H9 (cell line): Measurements from ENCODE around the gene MAPK4. TPM values are rescaled to one million over a fixed set of nuclear protein-coding genes. Genes with fewer than 3 reads are reported as not detected.
A peak's percentile ranks its signal among the peaks of the same experiment; 100 is the strongest.

Source experiments
- DNase-seq: peaks from one replicate; pipeline ENCODE4 v3.0.0-alpha.2; 2017
- H2AFZ ChIP-seq: one replicate; pipeline ENCODE4 v1.6.1; 2013; ENCODE audit warnings: mild to moderate bottlenecking, low read length, control low read depth, moderate library complexity
- H2AK5ac ChIP-seq: 2 replicates; pipeline ENCODE4 v1.6.1; 2013; ENCODE audit warnings: low read length, control low read depth, mixed read lengths; ENCODE audit not compliant: insufficient read length
- H2BK120ac ChIP-seq: one replicate; pipeline ENCODE4 v1.6.1; 2013; ENCODE audit warnings: low read depth, mild to moderate bottlenecking, low read length, control low read depth, inconsistent platforms; ENCODE audit not compliant: poor library complexity, severe bottlenecking
- H2BK12ac ChIP-seq: 2 replicates; pipeline ENCODE4 v1.6.1; 2013; ENCODE audit warnings: low read length, control low read depth, mixed read lengths, low read depth; ENCODE audit not compliant: insufficient read length
- H2BK15ac ChIP-seq: 2 replicates; pipeline ENCODE4 v1.6.1; 2013; ENCODE audit warnings: low read depth, low read length, control low read depth
- H2BK20ac ChIP-seq: one replicate; pipeline ENCODE4 v1.6.1; 2013; ENCODE audit warnings: low read depth, mild to moderate bottlenecking, low read length, control low read depth, inconsistent platforms; ENCODE audit not compliant: poor library complexity, severe bottlenecking
- H2BK5ac ChIP-seq: 2 replicates; pipeline ENCODE4 v1.6.1; 2013; ENCODE audit warnings: low read length, control low read depth, mixed read lengths; ENCODE audit not compliant: insufficient read length
- H3K14ac ChIP-seq: 2 replicates; pipeline ENCODE4 v1.6.1; 2013; ENCODE audit warnings: low read length, control low read depth; ENCODE audit not compliant: insufficient read depth
- H3K18ac ChIP-seq: 2 replicates; pipeline ENCODE4 v1.6.1; 2013; ENCODE audit warnings: low read depth, mild to moderate bottlenecking, mixed read lengths, low read length, control low read depth; ENCODE audit not compliant: insufficient read length
- H3K23ac ChIP-seq: 2 replicates; pipeline ENCODE4 v1.6.1; 2013; ENCODE audit warnings: low read length, control low read depth, mixed read lengths, low read depth; ENCODE audit not compliant: insufficient read length
- H3K23me2 ChIP-seq: 2 replicates; pipeline ENCODE4 v1.6.1; 2013; ENCODE audit warnings: low read depth, mild to moderate bottlenecking, mixed read lengths, low read length, control low read depth; ENCODE audit not compliant: insufficient read length, poor library complexity, severe bottlenecking
- H3K27ac ChIP-seq: 2 replicates; pipeline ENCODE4 v1.5.1; 2013; ENCODE audit warnings: low read length, control low read depth, mixed read lengths, low read depth; ENCODE audit not compliant: insufficient read length
- H3K27me3 ChIP-seq: 2 replicates; pipeline ENCODE4 v1.6.1; 2013; ENCODE audit warnings: low read length, control low read depth, inconsistent platforms; ENCODE audit not compliant: insufficient read depth
- H3K4ac ChIP-seq: 2 replicates; pipeline ENCODE4 v1.6.1; 2013; ENCODE audit warnings: low read depth, mild to moderate bottlenecking, control low read depth, inconsistent platforms, low read length, moderate library complexity
- H3K4me1 ChIP-seq: 2 replicates; pipeline ENCODE4 v1.6.1; 2013; ENCODE audit warnings: low read length, control low read depth, inconsistent platforms; ENCODE audit not compliant: insufficient read depth
- H3K4me2 ChIP-seq: 2 replicates; pipeline ENCODE4 v1.6.1; 2013; ENCODE audit warnings: low read length, control low read depth, mixed read lengths; ENCODE audit not compliant: insufficient read length, insufficient read depth
- H3K56ac ChIP-seq: 2 replicates; pipeline ENCODE4 v1.6.1; 2013; ENCODE audit warnings: low read depth, mild to moderate bottlenecking, mixed read lengths, low read length, control low read depth; ENCODE audit not compliant: insufficient read length
- H3K79me1 ChIP-seq: 2 replicates; pipeline ENCODE4 v1.6.1; 2013; ENCODE audit warnings: low read depth, mild to moderate bottlenecking, moderate library complexity, low read length, control low read depth, inconsistent platforms; ENCODE audit not compliant: insufficient read depth, poor library complexity, severe bottlenecking
- H3K79me2 ChIP-seq: 2 replicates; pipeline ENCODE4 v1.6.1; 2013; ENCODE audit warnings: low read length, control low read depth, inconsistent platforms; ENCODE audit not compliant: insufficient read depth
- H3K9ac ChIP-seq: 2 replicates; pipeline ENCODE4 v1.6.1; 2013; ENCODE audit warnings: low read length, control low read depth, mixed read lengths; ENCODE audit not compliant: insufficient read length; ENCODE audit errors: extremely low read depth
- H3K9me3 ChIP-seq: one replicate; pipeline ENCODE4 v1.6.1; 2013; ENCODE audit warnings: low read depth, low read length, inconsistent platforms; ENCODE audit not compliant: control insufficient read depth
- H3T11ph ChIP-seq: one replicate; pipeline ENCODE4 v1.6.1; 2013; ENCODE audit warnings: mild to moderate bottlenecking, low read length, control low read depth, inconsistent platforms
- H4K20me1 ChIP-seq: one replicate; pipeline ENCODE4 v1.6.1; 2013; ENCODE audit not compliant: control insufficient read depth, insufficient read length, insufficient read depth
- H4K5ac ChIP-seq: 2 replicates; pipeline ENCODE4 v1.6.1; 2013; ENCODE audit warnings: low read depth, mild to moderate bottlenecking, mixed read lengths, low read length, control low read depth; ENCODE audit not compliant: insufficient read length
- H4K8ac ChIP-seq: replicated peaks from 2 replicates; pipeline ENCODE4 v1.6.1; 2013; ENCODE audit warnings: low read length, control low read depth, mixed read lengths, low read depth; ENCODE audit not compliant: insufficient read length
- H4K91ac ChIP-seq: 2 replicates; pipeline ENCODE4 v1.6.1; 2013; ENCODE audit warnings: low read depth, mild to moderate bottlenecking, moderate library complexity, mixed read lengths, low read length, control low read depth; ENCODE audit not compliant: insufficient read length
- H3K27ac Mint-ChIP-seq, 3 experiments: 2 replicates in 2 of 3; 3 replicates in 1 of 3; pipeline ENCODE4 v1.8.0; 2020 to 2021; ENCODE audit warnings: mixed read lengths in 3 of 3, mild to moderate bottlenecking in 1 of 3, moderate library complexity in 1 of 3
- H3K27me3 Mint-ChIP-seq: 2 replicates; pipeline ENCODE4 v1.8.0; 2021; ENCODE audit warnings: low read depth, mild to moderate bottlenecking, moderate library complexity, mixed read lengths
- H3K36me3 Mint-ChIP-seq, 3 experiments: 2 replicates in 2 of 3; 3 replicates in 1 of 3; pipeline ENCODE4 v1.8.0; 2020 to 2021; ENCODE audit warnings: low read depth in 3 of 3, mixed read lengths in 3 of 3; ENCODE audit not compliant: insufficient read depth in 1 of 3
- H3K4me1 Mint-ChIP-seq, 2 experiments: 2 replicates each; pipeline ENCODE4 v1.8.0; 2020; ENCODE audit warnings: mixed read lengths in 2 of 2
- H3K4me3 Mint-ChIP-seq, 2 experiments: 2 replicates in 1 of 2; 3 replicates in 1 of 2; pipeline ENCODE4 v1.8.0; 2020 to 2021; ENCODE audit warnings: mild to moderate bottlenecking in 2 of 2, mixed read lengths in 2 of 2, moderate library complexity in 1 of 2
- H3K9me3 Mint-ChIP-seq, 2 experiments: 2 replicates in 1 of 2; 3 replicates in 1 of 2; pipeline ENCODE4 v1.8.0; 2020; ENCODE audit warnings: mild to moderate bottlenecking in 2 of 2, mixed read lengths in 2 of 2, moderate library complexity in 1 of 2
- WGBS: extraction: QIAGEN DNeasy Blood & Tissue Kit; methylation state at CpG from one replicate; pipeline ENCODE4 v1.1.7; 2013; ENCODE audit warnings: missing lambda C conversion rate, low lambda C conversion rate, mixed read lengths; ENCODE audit not compliant: insufficient read length; ENCODE audit errors: extremely low coverage; 5-methylcytosine and 5-hydroxymethylcytosine counted together
- total RNA-seq: library from RNA; stranded (reverse); gene quantifications from 2 replicates; pipeline ENCODE4 v1.2.1, GENCODE V29; 2021
- TF ChIP-seq, protein P1 (sequence below): fragments of 200-600 bp; sonication (generic); conservative IDR thresholded peaks from 3 replicates; pipeline ENCODE4 v1.8.0; 2021; ENCODE audit warnings: antibody characterized with exemption, mild to moderate bottlenecking

Gene MAPK4
- total RNA-seq, 1 experiment from 2014 or later, result 1.6 TPM

DNA sequence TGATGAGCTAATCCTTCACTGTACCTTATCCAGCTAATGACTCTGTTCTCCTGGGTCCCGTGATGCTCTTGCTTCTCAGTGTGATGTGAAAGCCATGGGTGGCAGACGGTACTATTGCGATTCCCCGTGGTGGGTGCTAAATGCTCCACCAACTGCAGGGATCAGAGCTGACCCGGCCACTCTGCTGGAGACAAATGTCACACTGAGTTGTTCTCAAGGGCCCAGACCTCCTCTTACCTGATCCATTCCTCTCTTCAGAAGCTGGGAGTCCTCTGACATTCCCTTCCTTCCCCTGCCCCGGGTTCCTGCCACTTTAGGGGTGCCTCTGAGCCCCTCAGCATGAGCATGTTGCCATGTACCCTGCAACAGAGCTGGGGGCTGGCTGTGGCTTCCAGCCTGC is 105.1 kb downstream of the MAPK4 start:
- Mint-ChIP-seq H3K27me3 (no peaks in the 10 kb centered on the region; the same call in 1 of the 2 replicates), H3K4me3 (peak overlapping the region in 1 of 2 experiments; percentile 35; a peak in 1 of 5 replicates), H3K27ac (no peak overlapping the region), H3K9me3 (peaks cover 0 to 13% of the 10 kb centered on the region in 2 experiments; a peak in 3 of 5 replicates), H3K36me3 (peaks cover 0 to 10% (median 7%) of the 10 kb centered on the region in 3 experiments; a peak in 4 of 7 replicates), H3K4me1 (peaks cover 16 to 18% of the 10 kb centered on the region in 2 experiments)
- Histone ChIP-seq H3K27ac (no peak overlapping the region), H4K8ac (no peak overlapping the region), H3K18ac (no peak overlapping the region), H3K4me2 (no peak overlapping the region), H3K9me3 (peaks cover 8% of the 10 kb centered on the region), H3K23ac (no peak overlapping the region), H3K14ac (no peak overlapping the region), H2AFZ (no peak overlapping the region), H2BK20ac (no peak overlapping the region), H3K56ac (no peak overlapping the region), H3K27me3 (no peaks in the 10 kb centered on the region), H4K5ac (no peak overlapping the region), H3K4me1 (no peaks in the 10 kb centered on the region), H2BK15ac (no peak overlapping the region), H3K23me2 (no peaks in the 10 kb centered on the region), H4K91ac (no peak overlapping the region), H2AK5ac (no peak overlapping the region), H4K20me1 (no peaks in the 10 kb centered on the region), H3K79me2 (no peaks in the 10 kb centered on the region), H2BK120ac (no peak overlapping the region), H2BK5ac (no peak overlapping the region), H3K9ac (no peak overlapping the region), H3K79me1 (no peaks in the 10 kb centered on the region), H3T11ph (no peak overlapping the region), H2BK12ac (no peak overlapping the region), H3K4ac (no peak overlapping the region)
- TF ChIP-seq, protein P1, sequence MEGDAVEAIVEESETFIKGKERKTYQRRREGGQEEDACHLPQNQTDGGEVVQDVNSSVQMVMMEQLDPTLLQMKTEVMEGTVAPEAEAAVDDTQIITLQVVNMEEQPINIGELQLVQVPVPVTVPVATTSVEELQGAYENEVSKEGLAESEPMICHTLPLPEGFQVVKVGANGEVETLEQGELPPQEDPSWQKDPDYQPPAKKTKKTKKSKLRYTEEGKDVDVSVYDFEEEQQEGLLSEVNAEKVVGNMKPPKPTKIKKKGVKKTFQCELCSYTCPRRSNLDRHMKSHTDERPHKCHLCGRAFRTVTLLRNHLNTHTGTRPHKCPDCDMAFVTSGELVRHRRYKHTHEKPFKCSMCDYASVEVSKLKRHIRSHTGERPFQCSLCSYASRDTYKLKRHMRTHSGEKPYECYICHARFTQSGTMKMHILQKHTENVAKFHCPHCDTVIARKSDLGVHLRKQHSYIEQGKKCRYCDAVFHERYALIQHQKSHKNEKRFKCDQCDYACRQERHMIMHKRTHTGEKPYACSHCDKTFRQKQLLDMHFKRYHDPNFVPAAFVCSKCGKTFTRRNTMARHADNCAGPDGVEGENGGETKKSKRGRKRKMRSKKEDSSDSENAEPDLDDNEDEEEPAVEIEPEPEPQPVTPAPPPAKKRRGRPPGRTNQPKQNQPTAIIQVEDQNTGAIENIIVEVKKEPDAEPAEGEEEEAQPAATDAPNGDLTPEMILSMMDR, result no peak
- WGBS, result no CpG with 5 or more reads among the region's 6 CpGs
- no peak for DNase-seq
